H9 (cell line): ENCODE measurements around the gene DDI1. TPM values are rescaled to one million over a fixed set of nuclear protein-coding genes. Genes with fewer than 3 reads are reported as not detected.

ENCODE experiments used
- DNase-seq: peaks from one replicate; pipeline ENCODE4 v3.0.0-alpha.2; 2017
- H2AFZ ChIP-seq: one replicate; pipeline ENCODE4 v1.6.1; 2013; ENCODE audit warnings: mild to moderate bottlenecking, low read length, control low read depth, moderate library complexity
- H2AK5ac ChIP-seq: 2 replicates; pipeline ENCODE4 v1.6.1; 2013; ENCODE audit warnings: low read length, control low read depth, mixed read lengths; ENCODE audit not compliant: insufficient read length
- H2BK120ac ChIP-seq: one replicate; pipeline ENCODE4 v1.6.1; 2013; ENCODE audit warnings: low read depth, mild to moderate bottlenecking, low read length, control low read depth, inconsistent platforms; ENCODE audit not compliant: poor library complexity, severe bottlenecking
- H2BK12ac ChIP-seq: 2 replicates; pipeline ENCODE4 v1.6.1; 2013; ENCODE audit warnings: low read length, control low read depth, mixed read lengths, low read depth; ENCODE audit not compliant: insufficient read length
- H2BK15ac ChIP-seq: 2 replicates; pipeline ENCODE4 v1.6.1; 2013; ENCODE audit warnings: low read depth, low read length, control low read depth
- H2BK20ac ChIP-seq: one replicate; pipeline ENCODE4 v1.6.1; 2013; ENCODE audit warnings: low read depth, mild to moderate bottlenecking, low read length, control low read depth, inconsistent platforms; ENCODE audit not compliant: poor library complexity, severe bottlenecking
- H2BK5ac ChIP-seq: 2 replicates; pipeline ENCODE4 v1.6.1; 2013; ENCODE audit warnings: low read length, control low read depth, mixed read lengths; ENCODE audit not compliant: insufficient read length
- H3K14ac ChIP-seq: 2 replicates; pipeline ENCODE4 v1.6.1; 2013; ENCODE audit warnings: low read length, control low read depth; ENCODE audit not compliant: insufficient read depth
- H3K18ac ChIP-seq: 2 replicates; pipeline ENCODE4 v1.6.1; 2013; ENCODE audit warnings: low read depth, mild to moderate bottlenecking, mixed read lengths, low read length, control low read depth; ENCODE audit not compliant: insufficient read length
- H3K23ac ChIP-seq: 2 replicates; pipeline ENCODE4 v1.6.1; 2013; ENCODE audit warnings: low read length, control low read depth, mixed read lengths, low read depth; ENCODE audit not compliant: insufficient read length
- H3K23me2 ChIP-seq: 2 replicates; pipeline ENCODE4 v1.6.1; 2013; ENCODE audit warnings: low read depth, mild to moderate bottlenecking, mixed read lengths, low read length, control low read depth; ENCODE audit not compliant: insufficient read length, poor library complexity, severe bottlenecking
- H3K27ac ChIP-seq: 2 replicates; pipeline ENCODE4 v1.5.1; 2013; ENCODE audit warnings: low read length, control low read depth, mixed read lengths, low read depth; ENCODE audit not compliant: insufficient read length
- H3K27me3 ChIP-seq: 2 replicates; pipeline ENCODE4 v1.6.1; 2013; ENCODE audit warnings: low read length, control low read depth, inconsistent platforms; ENCODE audit not compliant: insufficient read depth
- H3K4ac ChIP-seq: 2 replicates; pipeline ENCODE4 v1.6.1; 2013; ENCODE audit warnings: low read depth, mild to moderate bottlenecking, control low read depth, inconsistent platforms, low read length, moderate library complexity
- H3K4me1 ChIP-seq: 2 replicates; pipeline ENCODE4 v1.6.1; 2013; ENCODE audit warnings: low read length, control low read depth, inconsistent platforms; ENCODE audit not compliant: insufficient read depth
- H3K4me2 ChIP-seq: 2 replicates; pipeline ENCODE4 v1.6.1; 2013; ENCODE audit warnings: low read length, control low read depth, mixed read lengths; ENCODE audit not compliant: insufficient read length, insufficient read depth
- H3K56ac ChIP-seq: 2 replicates; pipeline ENCODE4 v1.6.1; 2013; ENCODE audit warnings: low read depth, mild to moderate bottlenecking, mixed read lengths, low read length, control low read depth; ENCODE audit not compliant: insufficient read length
- H3K79me1 ChIP-seq: 2 replicates; pipeline ENCODE4 v1.6.1; 2013; ENCODE audit warnings: low read depth, mild to moderate bottlenecking, moderate library complexity, low read length, control low read depth, inconsistent platforms; ENCODE audit not compliant: insufficient read depth, poor library complexity, severe bottlenecking
- H3K79me2 ChIP-seq: 2 replicates; pipeline ENCODE4 v1.6.1; 2013; ENCODE audit warnings: low read length, control low read depth, inconsistent platforms; ENCODE audit not compliant: insufficient read depth
- H3K9ac ChIP-seq: 2 replicates; pipeline ENCODE4 v1.6.1; 2013; ENCODE audit warnings: low read length, control low read depth, mixed read lengths; ENCODE audit not compliant: insufficient read length; ENCODE audit errors: extremely low read depth
- H3K9me3 ChIP-seq: one replicate; pipeline ENCODE4 v1.6.1; 2013; ENCODE audit warnings: low read depth, low read length, inconsistent platforms; ENCODE audit not compliant: control insufficient read depth
- H3T11ph ChIP-seq: one replicate; pipeline ENCODE4 v1.6.1; 2013; ENCODE audit warnings: mild to moderate bottlenecking, low read length, control low read depth, inconsistent platforms
- H4K20me1 ChIP-seq: one replicate; pipeline ENCODE4 v1.6.1; 2013; ENCODE audit not compliant: control insufficient read depth, insufficient read length, insufficient read depth
- H4K5ac ChIP-seq: 2 replicates; pipeline ENCODE4 v1.6.1; 2013; ENCODE audit warnings: low read depth, mild to moderate bottlenecking, mixed read lengths, low read length, control low read depth; ENCODE audit not compliant: insufficient read length
- H4K8ac ChIP-seq: replicated peaks from 2 replicates; pipeline ENCODE4 v1.6.1; 2013; ENCODE audit warnings: low read length, control low read depth, mixed read lengths, low read depth; ENCODE audit not compliant: insufficient read length
- H4K91ac ChIP-seq: 2 replicates; pipeline ENCODE4 v1.6.1; 2013; ENCODE audit warnings: low read depth, mild to moderate bottlenecking, moderate library complexity, mixed read lengths, low read length, control low read depth; ENCODE audit not compliant: insufficient read length
- H3K27ac Mint-ChIP-seq, 3 experiments: 2 replicates in 2 of 3; 3 replicates in 1 of 3; pipeline ENCODE4 v1.8.0; 2020 to 2021; ENCODE audit warnings: mixed read lengths in 3 of 3, mild to moderate bottlenecking in 1 of 3, moderate library complexity in 1 of 3
- H3K27me3 Mint-ChIP-seq: 2 replicates; pipeline ENCODE4 v1.8.0; 2021; ENCODE audit warnings: low read depth, mild to moderate bottlenecking, moderate library complexity, mixed read lengths
- H3K36me3 Mint-ChIP-seq, 3 experiments: 2 replicates in 2 of 3; 3 replicates in 1 of 3; pipeline ENCODE4 v1.8.0; 2020 to 2021; ENCODE audit warnings: low read depth in 3 of 3, mixed read lengths in 3 of 3; ENCODE audit not compliant: insufficient read depth in 1 of 3
- H3K4me1 Mint-ChIP-seq, 2 experiments: 2 replicates each; pipeline ENCODE4 v1.8.0; 2020; ENCODE audit warnings: mixed read lengths in 2 of 2
- H3K4me3 Mint-ChIP-seq, 2 experiments: 2 replicates in 1 of 2; 3 replicates in 1 of 2; pipeline ENCODE4 v1.8.0; 2020 to 2021; ENCODE audit warnings: mild to moderate bottlenecking in 2 of 2, mixed read lengths in 2 of 2, moderate library complexity in 1 of 2
- H3K9me3 Mint-ChIP-seq, 2 experiments: 2 replicates in 1 of 2; 3 replicates in 1 of 2; pipeline ENCODE4 v1.8.0; 2020; ENCODE audit warnings: mild to moderate bottlenecking in 2 of 2, mixed read lengths in 2 of 2, moderate library complexity in 1 of 2
- CTCF ChIP-seq: fragments of 200-600 bp; sonication (generic); conservative IDR thresholded peaks from 3 replicates; pipeline ENCODE4 v1.8.0; 2021; ENCODE audit warnings: antibody characterized with exemption, mild to moderate bottlenecking
- WGBS: extraction: QIAGEN DNeasy Blood & Tissue Kit; methylation state at CpG from one replicate; pipeline ENCODE4 v1.1.7; 2013; ENCODE audit warnings: missing lambda C conversion rate, low lambda C conversion rate, mixed read lengths; ENCODE audit not compliant: insufficient read length; ENCODE audit errors: extremely low coverage; 5-methylcytosine and 5-hydroxymethylcytosine counted together
- total RNA-seq: library from RNA; stranded (reverse); gene quantifications from 2 replicates; pipeline ENCODE4 v1.2.1, GENCODE V29; 2021

DDI1 gene
- total RNA-seq, 1 experiment from 2014 or later, result not detected

- H3K36me3 Mint-ChIP-seq, result no peaks in the 10 kb centered on the region
- Histone ChIP-seq H2BK5ac (no peak overlapping the region), H3K79me1 (no peaks in the 10 kb centered on the region), H3K4me1 (no peaks in the 10 kb centered on the region), H4K20me1 (no peaks in the 10 kb centered on the region), H2BK120ac (no peak overlapping the region), H3K23me2 (no peaks in the 10 kb centered on the region), H2BK20ac (no peak overlapping the region), H4K91ac (no peak overlapping the region), H2BK12ac (no peak overlapping the region), H3K14ac (no peak overlapping the region), H3K9ac (no peak overlapping the region), H3K9me3 (no peaks in the 10 kb centered on the region), H3K27me3 (no peaks in the 10 kb centered on the region), H2BK15ac (no peak overlapping the region), H3K79me2 (no peaks in the 10 kb centered on the region), H2AK5ac (no peak overlapping the region), H4K8ac (no peak overlapping the region), H3K27ac (no peak overlapping the region), H3T11ph (no peak overlapping the region), H3K4me2 (no peak overlapping the region), H2AFZ (no peak overlapping the region), H4K5ac (no peak overlapping the region), H3K56ac (no peak overlapping the region), H3K18ac (no peak overlapping the region), H3K23ac (no peak overlapping the region), H3K4ac (no peak overlapping the region)
- no peak overlapping the region for H3K4me3 Mint-ChIP-seq
- H3K27ac Mint-ChIP-seq, result no peak overlapping the region
- H3K4me1 Mint-ChIP-seq, result peaks cover 3% of the 10 kb centered on the region in 2 experiments; a peak in 2 of 4 replicates
- no peak for DNase-seq
- no peak for TF ChIP-seq CTCF
- WGBS, result no CpG with 5 or more reads among the region's 2 CpGs
- 0 out of 5 replicates have a peak, but pooled peaks cover 0 to 3% of the 10 kb centered on the region in 2 experiments for H3K9me3 Mint-ChIP-seq
- H3K27me3 Mint-ChIP-seq, result no peaks in the 10 kb centered on the region
These were observed 31.1 kb upstream of the DDI1 start for GRCh38 chr11:104005234-104005855.
